Liver (tissue), 3 donors: Measurements from ENCODE around the gene ABCE1.

ENCODE experiments used
- CTCF ChIP-seq: fragments of 150-350 bp; IDR thresholded peaks from 2 replicates; pipeline ENCODE4 v1.5.1; 2017; ENCODE audit warnings: improper control_type of control experiment, low read depth, low read length; ENCODE audit not compliant: missing input control
- FOXA1 ChIP-seq: IDR thresholded peaks from 2 replicates; pipeline ENCODE4 v1.6.1; 2016; ENCODE audit warnings: antibody characterized with exemption
- REST ChIP-seq: IDR thresholded peaks from 2 replicates; pipeline ENCODE4 v1.6.1; 2016; ENCODE audit warnings: antibody characterized with exemption, mild to moderate bottlenecking
- TAF1 ChIP-seq: conservative IDR thresholded peaks from 2 replicates; pipeline ENCODE4 v1.6.1; 2016; ENCODE audit warnings: antibody characterized with exemption, mild to moderate bottlenecking
- donor health status: healthy.
- donor health status: healthy.

- TF ChIP-seq CTCF (no peak), TAF1 (no peak), FOXA1 (no peak), REST (no peak)
Observed at GRCh38 chr4:145097331-145097820, 735 bp upstream of the ABCE1 start.
